ENCODE data around the gene UBR3.
"Not testable (repeated sequence)": the region's sequence is repeated elsewhere in the genome, so short reads cannot be mapped to it uniquely, and the experiment has no call there.

- TF ChIP-seq EZH2phosphoT487 (IDR thresholded peaks at IDR 0.05; ENCODE audit: low read depth) = not testable (repeated sequence)
- TF ChIP-seq, protein P1, sequence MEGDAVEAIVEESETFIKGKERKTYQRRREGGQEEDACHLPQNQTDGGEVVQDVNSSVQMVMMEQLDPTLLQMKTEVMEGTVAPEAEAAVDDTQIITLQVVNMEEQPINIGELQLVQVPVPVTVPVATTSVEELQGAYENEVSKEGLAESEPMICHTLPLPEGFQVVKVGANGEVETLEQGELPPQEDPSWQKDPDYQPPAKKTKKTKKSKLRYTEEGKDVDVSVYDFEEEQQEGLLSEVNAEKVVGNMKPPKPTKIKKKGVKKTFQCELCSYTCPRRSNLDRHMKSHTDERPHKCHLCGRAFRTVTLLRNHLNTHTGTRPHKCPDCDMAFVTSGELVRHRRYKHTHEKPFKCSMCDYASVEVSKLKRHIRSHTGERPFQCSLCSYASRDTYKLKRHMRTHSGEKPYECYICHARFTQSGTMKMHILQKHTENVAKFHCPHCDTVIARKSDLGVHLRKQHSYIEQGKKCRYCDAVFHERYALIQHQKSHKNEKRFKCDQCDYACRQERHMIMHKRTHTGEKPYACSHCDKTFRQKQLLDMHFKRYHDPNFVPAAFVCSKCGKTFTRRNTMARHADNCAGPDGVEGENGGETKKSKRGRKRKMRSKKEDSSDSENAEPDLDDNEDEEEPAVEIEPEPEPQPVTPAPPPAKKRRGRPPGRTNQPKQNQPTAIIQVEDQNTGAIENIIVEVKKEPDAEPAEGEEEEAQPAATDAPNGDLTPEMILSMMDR (IDR thresholded peaks at IDR 0.05; ENCODE audit: low read depth, low read length) = not testable (repeated sequence)
These were observed 292.1 kb downstream of the UBR3 start for GRCh38 chr2:170119326-170119725.

All from OCI-LY3 (cell line).